Hepatocyte (in vitro differentiated cells): ENCODE results near the gene STPG3.

Source experiments
- EZH2 ChIP-seq: fragments of 200-600 bp; sonication (generic); IDR thresholded peaks from 2 replicates; pipeline ENCODE4 v1.6.1; 2016; ENCODE audit warnings: antibody characterized with exemption, mild to moderate bottlenecking, borderline replicate concordance
- TF ChIP-seq, protein P1 (sequence below): fragments of 200-600 bp; sonication (generic); IDR thresholded peaks from 2 replicates; pipeline ENCODE4 v1.5.1; 2016; ENCODE audit warnings: antibody characterized with exemption, mild to moderate bottlenecking; ENCODE audit not compliant: poor library complexity

DNA sequence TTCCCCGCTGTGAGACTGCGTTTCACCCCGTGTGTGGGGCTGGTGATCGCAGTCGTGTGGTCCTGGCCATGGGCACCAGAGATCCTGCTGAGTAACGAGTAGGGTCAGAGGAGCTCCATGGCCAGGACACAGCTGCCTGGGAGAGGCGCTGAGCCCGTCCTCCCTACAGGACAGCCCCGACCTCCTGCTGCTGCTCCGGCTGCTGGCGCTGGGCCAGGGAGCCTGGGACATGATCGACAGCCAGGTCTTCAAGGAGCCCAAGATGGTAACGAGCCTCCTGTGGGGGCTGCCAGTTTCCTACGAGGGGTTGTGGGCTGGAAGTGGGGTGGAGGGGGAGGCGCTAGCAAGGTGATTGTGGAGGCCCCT lies 15.1 kb downstream of the STPG3 start:
- TF ChIP-seq, protein P1, sequence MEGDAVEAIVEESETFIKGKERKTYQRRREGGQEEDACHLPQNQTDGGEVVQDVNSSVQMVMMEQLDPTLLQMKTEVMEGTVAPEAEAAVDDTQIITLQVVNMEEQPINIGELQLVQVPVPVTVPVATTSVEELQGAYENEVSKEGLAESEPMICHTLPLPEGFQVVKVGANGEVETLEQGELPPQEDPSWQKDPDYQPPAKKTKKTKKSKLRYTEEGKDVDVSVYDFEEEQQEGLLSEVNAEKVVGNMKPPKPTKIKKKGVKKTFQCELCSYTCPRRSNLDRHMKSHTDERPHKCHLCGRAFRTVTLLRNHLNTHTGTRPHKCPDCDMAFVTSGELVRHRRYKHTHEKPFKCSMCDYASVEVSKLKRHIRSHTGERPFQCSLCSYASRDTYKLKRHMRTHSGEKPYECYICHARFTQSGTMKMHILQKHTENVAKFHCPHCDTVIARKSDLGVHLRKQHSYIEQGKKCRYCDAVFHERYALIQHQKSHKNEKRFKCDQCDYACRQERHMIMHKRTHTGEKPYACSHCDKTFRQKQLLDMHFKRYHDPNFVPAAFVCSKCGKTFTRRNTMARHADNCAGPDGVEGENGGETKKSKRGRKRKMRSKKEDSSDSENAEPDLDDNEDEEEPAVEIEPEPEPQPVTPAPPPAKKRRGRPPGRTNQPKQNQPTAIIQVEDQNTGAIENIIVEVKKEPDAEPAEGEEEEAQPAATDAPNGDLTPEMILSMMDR = no peak
- no peak for TF ChIP-seq EZH2
